ENCODE measurements around the gene JCAD. TPM values are rescaled to one million over a fixed set of nuclear protein-coding genes. Genes with fewer than 3 reads are reported as not detected.

The JCAD gene
- total RNA-seq, 3 donors from 2014 or later (not counting 1 experiment from before 2014, with no cell fraction given): 0.07 to 0.43 TPM; not detected in 1

DNA sequence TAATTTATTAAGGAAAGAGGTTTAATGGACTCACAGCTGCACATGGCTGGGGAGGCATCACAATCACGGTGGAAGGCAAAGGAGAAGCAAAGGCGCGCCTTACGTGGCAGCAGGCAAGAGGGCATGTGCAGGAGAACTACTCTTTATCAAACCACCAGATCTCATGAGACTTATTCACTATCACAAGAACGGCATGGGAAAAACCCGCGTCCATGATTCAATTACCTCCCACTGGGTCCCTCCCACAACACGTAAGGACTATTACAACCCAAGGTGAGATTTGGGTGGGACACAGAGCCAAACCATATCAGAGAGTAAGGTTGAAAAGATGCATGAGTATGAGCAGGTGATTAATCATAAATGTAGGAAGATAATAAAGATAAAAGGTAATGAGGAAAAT, 3.2 kb upstream of the JCAD start:
- no peak overlapping the region for H3K27ac Mint-ChIP-seq
- no peaks in the 10 kb centered on the region for H3K36me3 ChIP-seq (ENCODE audit: control insufficient read depth, insufficient read depth, low read length)
- H3K36me3 Mint-ChIP-seq: no peaks in the 10 kb centered on the region
- TF ChIP-seq, protein P1, sequence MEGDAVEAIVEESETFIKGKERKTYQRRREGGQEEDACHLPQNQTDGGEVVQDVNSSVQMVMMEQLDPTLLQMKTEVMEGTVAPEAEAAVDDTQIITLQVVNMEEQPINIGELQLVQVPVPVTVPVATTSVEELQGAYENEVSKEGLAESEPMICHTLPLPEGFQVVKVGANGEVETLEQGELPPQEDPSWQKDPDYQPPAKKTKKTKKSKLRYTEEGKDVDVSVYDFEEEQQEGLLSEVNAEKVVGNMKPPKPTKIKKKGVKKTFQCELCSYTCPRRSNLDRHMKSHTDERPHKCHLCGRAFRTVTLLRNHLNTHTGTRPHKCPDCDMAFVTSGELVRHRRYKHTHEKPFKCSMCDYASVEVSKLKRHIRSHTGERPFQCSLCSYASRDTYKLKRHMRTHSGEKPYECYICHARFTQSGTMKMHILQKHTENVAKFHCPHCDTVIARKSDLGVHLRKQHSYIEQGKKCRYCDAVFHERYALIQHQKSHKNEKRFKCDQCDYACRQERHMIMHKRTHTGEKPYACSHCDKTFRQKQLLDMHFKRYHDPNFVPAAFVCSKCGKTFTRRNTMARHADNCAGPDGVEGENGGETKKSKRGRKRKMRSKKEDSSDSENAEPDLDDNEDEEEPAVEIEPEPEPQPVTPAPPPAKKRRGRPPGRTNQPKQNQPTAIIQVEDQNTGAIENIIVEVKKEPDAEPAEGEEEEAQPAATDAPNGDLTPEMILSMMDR (IDR thresholded peaks at IDR 0.05): no peak
- H3K9me3 Mint-ChIP-seq: no peaks in the 10 kb centered on the region
- intact Hi-C loops (cut with micrococcal nuclease): no loop called here
- peaks cover 10% of the 10 kb centered on the region for H3K4me1 ChIP-seq (ENCODE audit: control insufficient read depth, insufficient read depth, low read length)
- no peak for DNase-seq
- H3K4me3 ChIP-seq (ENCODE audit: low read length): no peak overlapping the region
- no peak for ATAC-seq
- H3K27ac ChIP-seq (ENCODE audit: low read length): no peak overlapping the region
- 89% methylated on average over 7 of the region's 8 CpGs for WGBS (ENCODE audit: insufficient coverage)
- H3K27me3 Mint-ChIP-seq (ENCODE audit: low read depth in 2 of 2): peaks cover 51 to 56% of the 10 kb centered on the region in 2 donors
- H3K4me1 Mint-ChIP-seq: peaks cover 6 to 10% of the 10 kb centered on the region in 2 donors
- no peaks in the 10 kb centered on the region for H3K9me3 ChIP-seq (ENCODE audit: control insufficient read depth, insufficient read depth, low read length)
- peaks cover 18% of the 10 kb centered on the region for H3K27me3 ChIP-seq (ENCODE audit: control insufficient read depth, insufficient read depth, low read length)
- H3K4me3 Mint-ChIP-seq: no peak overlapping the region

DNA sequence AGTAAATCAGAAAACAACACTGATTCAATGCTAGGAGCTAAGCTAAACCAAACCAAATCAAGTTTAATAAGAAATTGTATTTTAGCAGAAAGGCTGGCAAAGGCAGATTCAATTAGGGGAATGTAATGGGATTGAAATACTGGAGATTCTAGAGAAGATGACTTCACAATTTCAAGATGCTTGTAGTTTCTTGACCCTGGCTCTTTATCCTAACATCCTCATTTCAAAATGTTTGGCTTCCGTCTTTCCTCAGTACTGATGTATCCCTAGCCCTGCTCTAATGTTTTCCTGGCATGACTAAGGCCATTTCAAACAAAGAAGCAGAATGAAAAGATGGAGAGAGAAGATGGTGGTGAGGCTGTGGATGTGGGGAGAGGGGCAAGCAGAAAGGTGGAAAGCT, 2.7 kb upstream of the JCAD start:
- peaks cover 20% of the 10 kb centered on the region for H3K27me3 ChIP-seq (ENCODE audit: control insufficient read depth, insufficient read depth, low read length)
- intact Hi-C loops (cut with micrococcal nuclease): no loop called here
- H3K4me1 Mint-ChIP-seq: peaks cover 6 to 10% of the 10 kb centered on the region in 2 donors

DNA sequence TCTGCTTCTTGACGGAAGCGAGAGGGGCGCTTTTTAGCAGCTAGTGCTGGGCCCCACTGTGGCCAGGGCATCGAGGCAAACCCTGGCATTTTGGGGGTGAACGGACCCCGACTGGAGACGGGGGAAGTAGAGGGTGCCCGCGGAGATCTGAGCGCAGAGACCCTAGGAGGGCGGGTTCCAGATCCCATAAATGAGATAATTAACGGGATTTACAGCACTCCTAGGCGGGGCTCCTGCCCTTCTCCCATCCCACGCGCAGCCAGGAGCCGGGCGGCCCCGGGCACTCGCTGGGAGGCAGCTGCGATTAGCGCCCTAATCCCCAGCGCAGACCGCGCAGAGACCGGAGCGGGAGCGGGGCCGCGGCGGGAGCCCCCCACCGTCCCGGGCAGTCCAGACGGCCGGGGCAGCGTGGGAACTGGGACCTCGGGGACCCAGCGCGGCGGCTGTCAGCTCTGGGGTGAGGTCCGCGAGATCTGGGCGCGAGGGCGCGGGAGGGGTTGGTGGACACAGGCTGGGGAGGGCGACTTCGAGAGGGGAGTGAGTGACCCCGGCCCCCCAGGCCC, 735 bp downstream of the JCAD start:
- WGBS (ENCODE audit: insufficient coverage): 10% methylated on average over 48 of the region's 48 CpGs
- peak overlapping the region; percentile 67 for H3K4me3 Mint-ChIP-seq
- H3K27me3 ChIP-seq (ENCODE audit: control insufficient read depth, insufficient read depth, low read length): peaks cover 29% of the 10 kb centered on the region
- H3K27ac ChIP-seq (ENCODE audit: low read length): no peak overlapping the region
- H3K36me3 ChIP-seq (ENCODE audit: control insufficient read depth, insufficient read depth, low read length): no peaks in the 10 kb centered on the region
- H3K27ac Mint-ChIP-seq: no peak overlapping the region
- ATAC-seq: peak in 1 of 3 donors; percentile 12
- TF ChIP-seq, protein P1 (IDR thresholded peaks at IDR 0.05): no peak
- no peaks in the 10 kb centered on the region for H3K36me3 Mint-ChIP-seq
- no peaks in the 10 kb centered on the region for H3K9me3 Mint-ChIP-seq
- DNase-seq: no peak
- H3K4me3 ChIP-seq (ENCODE audit: low read length): no peak overlapping the region
- peaks cover 59 to 63% of the 10 kb centered on the region in 2 donors for H3K27me3 Mint-ChIP-seq (ENCODE audit: low read depth in 2 of 2)
- H3K4me1 ChIP-seq (ENCODE audit: control insufficient read depth, insufficient read depth, low read length): peaks cover 10% of the 10 kb centered on the region
- no peaks in the 10 kb centered on the region for H3K9me3 ChIP-seq (ENCODE audit: control insufficient read depth, insufficient read depth, low read length)
- intact Hi-C loops (cut with micrococcal nuclease): no loop called here
- peaks cover 6 to 10% of the 10 kb centered on the region in 2 donors for H3K4me1 Mint-ChIP-seq

More for the DNA sequence above, 2.7 kb upstream of the JCAD start:
- DNase-seq: no peak
- Histone ChIP-seq H3K9me3 (ENCODE audit: control insufficient read depth, insufficient read depth, low read length) (no peaks in the 10 kb centered on the region), H3K36me3 (ENCODE audit: control insufficient read depth, insufficient read depth, low read length) (no peaks in the 10 kb centered on the region), H3K4me1 (ENCODE audit: control insufficient read depth, insufficient read depth, low read length) (peaks cover 10% of the 10 kb centered on the region), H3K4me3 (ENCODE audit: low read length) (no peak overlapping the region), H3K27ac (ENCODE audit: low read length) (no peak overlapping the region)
- TF ChIP-seq, protein P1 (IDR thresholded peaks at IDR 0.05): no peak
- 75% methylated on average over 1 of the region's 1 CpG for WGBS (ENCODE audit: insufficient coverage)
- Mint-ChIP-seq H3K36me3 (no peaks in the 10 kb centered on the region), H3K9me3 (no peaks in the 10 kb centered on the region), H3K4me3 (no peak overlapping the region), H3K27ac (no peak overlapping the region), H3K27me3 (ENCODE audit: low read depth in 2 of 2) (peaks cover 56 to 58% of the 10 kb centered on the region in 2 donors)
- ATAC-seq: no peak
